COLO668 (cell line): ENCODE data around the gene P4HB.

ENCODE experiments used
- DNase-seq: peaks from one replicate; lab custom pipeline; 2025; ENCODE audit not compliant: unreplicated experiment; lab: John Stamatoyannopoulos, UW

The P4HB gene

GRCh38 chr17:81898029-81898866 is 37.9 kb upstream of the P4HB start:
- no peak for DNase-seq

DNA sequence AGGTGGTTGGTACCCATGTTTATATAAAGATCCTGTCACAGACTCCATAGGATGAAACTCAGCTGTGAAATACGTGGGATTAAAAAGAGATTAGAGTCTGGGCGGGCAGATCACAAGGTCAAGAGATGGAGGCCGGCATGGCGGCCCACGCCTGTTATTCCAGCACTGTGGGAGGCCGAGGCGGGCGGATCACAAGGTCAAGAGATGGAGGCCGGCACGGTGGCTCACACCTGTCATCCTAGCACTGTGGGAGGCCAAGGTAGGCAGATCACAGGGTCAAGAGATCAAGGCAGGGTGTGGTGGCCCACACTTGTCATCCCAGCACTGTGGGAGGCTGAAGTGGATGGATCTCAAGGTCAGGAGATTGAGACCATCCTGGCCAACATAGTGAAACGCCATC is 35.1 kb upstream of the P4HB start:
- DNase-seq = no peak

GRCh38 chr17:81891303-81891552 is 30.9 kb upstream of the P4HB start:
- DNase-seq = no peak

- DNase-seq = peak; percentile 31
Observed at GRCh38 chr17:81890447-81891302, 30.3 kb upstream of the P4HB start.

DNA sequence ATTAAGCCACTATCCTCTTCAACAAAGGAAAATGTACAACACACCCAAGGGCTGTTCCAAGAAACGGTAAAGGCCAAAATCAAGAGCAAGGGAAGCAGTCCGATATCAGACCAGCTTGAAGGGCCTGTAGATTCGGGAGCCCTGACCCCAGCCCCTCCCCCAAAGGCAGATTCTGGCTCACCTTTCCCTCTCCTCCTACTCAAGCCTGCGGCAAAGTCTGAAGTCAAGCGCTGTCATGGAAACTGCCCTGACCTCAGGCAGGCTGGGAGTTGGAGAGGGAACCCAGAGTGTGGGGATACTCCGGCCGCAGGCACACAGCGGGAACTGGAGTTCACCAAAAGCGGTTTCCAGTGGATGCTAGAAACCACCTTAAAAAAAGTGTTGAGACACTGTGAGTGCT is 29.3 kb upstream of the P4HB start:
- no peak for DNase-seq

DNA sequence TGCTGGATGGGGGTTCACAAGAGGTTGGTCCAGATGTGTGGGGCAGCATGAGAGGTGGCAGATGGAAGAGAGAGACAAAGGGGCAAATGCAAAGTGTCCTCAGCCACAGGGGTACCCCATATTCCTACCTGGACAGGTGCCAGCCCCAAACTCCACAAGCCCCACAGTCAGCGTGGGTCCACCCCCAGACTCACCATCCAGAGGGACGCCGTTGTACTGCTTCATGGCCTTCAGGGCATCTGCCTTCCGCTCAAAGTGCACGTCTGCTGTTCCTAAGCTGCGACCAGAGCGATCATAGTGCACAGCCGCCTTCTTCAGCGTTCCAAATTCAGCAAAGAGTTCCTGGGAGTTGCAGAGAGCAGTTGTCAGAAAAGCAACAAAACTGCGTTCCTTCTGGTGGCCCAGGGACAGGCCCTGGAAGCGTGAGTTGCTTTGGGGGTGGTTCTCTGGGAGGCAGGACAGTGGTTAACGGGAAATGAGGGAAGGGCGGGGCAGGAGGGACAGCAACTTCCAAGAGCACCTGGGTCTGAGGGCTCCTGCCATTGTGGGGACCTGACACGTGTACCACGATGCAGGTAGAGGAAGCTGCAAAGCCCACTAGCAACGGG is 28.8 kb upstream of the P4HB start:
- no peak for DNase-seq

- no peak for DNase-seq
Observed at GRCh38 chr17:81888105-81888987, 28.0 kb upstream of the P4HB start.

DNA sequence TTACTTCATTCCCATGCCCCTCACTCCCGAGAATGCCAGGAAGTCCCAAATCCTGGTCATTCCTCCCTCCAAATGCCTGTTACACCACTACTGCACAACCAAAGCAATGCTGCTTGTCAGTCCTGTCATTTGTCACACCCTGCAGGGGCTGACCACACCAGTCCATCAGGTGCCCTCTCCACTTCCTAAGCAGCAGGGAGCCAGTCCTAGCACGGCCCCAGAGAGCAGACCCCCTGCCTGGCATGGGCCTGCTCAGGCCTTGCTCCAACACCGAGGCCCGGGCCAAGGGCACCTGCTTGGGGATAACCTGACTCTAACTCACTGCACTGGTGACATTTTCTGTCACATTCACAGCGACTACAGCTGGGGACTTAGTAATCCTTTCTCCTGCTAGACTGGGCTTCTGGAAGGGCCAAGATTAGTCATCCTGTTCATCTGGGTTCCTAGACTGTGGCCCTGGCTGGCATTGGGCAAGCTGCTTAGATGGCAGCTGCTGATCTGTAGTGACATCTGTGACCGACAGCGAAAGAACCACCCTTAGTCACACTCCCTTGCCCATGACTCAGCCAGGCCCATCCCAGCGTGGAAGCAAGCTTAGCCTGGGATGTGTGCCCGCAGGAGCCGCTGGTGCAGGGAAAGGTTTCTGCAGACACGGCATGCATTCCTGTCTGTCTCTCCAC is 25.7 kb upstream of the P4HB start:
- no peak for DNase-seq

DNA sequence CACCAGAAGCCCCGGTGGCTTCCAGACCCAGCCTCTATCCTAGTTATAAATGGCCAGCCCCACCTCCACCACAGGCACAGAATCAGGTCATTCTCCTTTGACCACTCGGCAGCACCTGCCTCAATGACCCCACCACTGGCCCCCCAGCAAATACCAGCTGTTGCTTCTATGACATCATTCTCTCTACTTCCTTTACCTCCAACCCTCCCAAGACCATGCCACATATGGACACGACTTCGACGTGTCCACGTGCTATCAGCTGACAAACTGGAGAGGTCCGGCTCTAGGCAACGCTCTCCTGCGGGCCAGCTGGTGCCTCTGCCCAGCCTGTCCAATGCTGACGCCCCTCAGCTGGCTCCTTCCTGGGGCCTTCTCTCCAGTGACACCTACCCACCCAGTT is 25.1 kb upstream of the P4HB start:
- no peak for DNase-seq

GRCh38 chr17:81884968-81885367 is 24.6 kb upstream of the P4HB start:
- no peak for DNase-seq

- DNase-seq = no peak
Observed at GRCh38 chr17:81884520-81884919, 24.2 kb upstream of the P4HB start.

DNA sequence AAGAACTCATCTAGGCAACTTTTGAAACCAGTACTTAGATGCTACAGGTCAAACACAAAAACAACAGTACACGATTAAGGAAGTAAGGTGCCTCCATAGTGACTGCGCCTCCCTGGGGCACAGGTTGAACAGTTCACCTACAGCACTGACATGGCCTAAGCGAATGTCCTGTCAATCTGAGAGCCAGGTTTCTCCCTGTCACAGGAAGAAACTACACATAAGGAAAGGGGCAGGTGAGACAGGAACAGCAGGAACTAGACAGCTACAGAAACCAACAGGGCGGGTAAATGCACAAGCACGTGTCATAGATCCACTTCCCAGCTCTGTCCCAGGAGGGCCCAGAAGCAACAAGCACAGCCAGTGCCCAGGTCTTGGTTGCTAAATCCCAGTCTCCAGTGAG is 18.8 kb upstream of the P4HB start:
- no peak for DNase-seq

GRCh38 chr17:81878294-81878693 is 18.0 kb upstream of the P4HB start:
- DNase-seq = no peak

DNA sequence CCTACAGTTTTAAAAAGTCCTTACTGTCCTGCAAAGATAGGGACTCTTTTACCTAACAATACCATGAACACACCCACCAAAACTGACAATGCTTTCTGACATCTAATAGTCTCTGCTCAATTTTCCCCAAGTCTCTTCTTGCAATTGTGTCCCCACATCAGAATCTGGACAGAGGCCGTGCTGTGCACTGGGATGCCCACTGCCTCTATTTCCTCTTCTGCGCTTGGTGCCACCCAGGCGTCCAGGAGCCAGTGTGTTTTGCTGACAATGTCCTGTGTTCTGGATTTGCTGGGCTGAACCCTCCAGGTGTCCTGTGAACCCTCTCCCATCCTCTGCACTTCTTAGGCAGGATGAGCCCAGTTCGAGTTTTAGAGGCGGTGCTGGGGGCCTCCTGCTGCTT is 17.2 kb upstream of the P4HB start:
- no peak for DNase-seq

GRCh38 chr17:81871387-81872230 is 11.3 kb upstream of the P4HB start:
- peak; percentile 89 for DNase-seq

GRCh38 chr17:81870981-81871386 is 10.6 kb upstream of the P4HB start, which contains the start of gene ARHGDIA:
TSS of gene ARHGDIA (minus strand) at chr17:81871337. CDS start at chr17:81869930, 1,407 bp downstream.
- DNase-seq = no peak

GRCh38 chr17:81870131-81870980 is 10.0 kb upstream of the P4HB start:
- DNase-seq = peak; percentile 48
